IMR-90 (cell line): ENCODE measurements around the gene PRELID3B. TPM values are rescaled to one million over a fixed set of nuclear protein-coding genes. Genes with fewer than 3 reads are reported as not detected.

Source experiments
- ATAC-seq: fragments of 200-7000 bp; cut with Tn5 transposase; 2 replicates; pipeline ENCODE4 v1.9.1; 2020; ENCODE audit warnings: low read depth, mild to moderate bottlenecking, moderate library complexity
- BruUV-seq: library from RNA; stranded (reverse); fragments of 400-500 nt; replicated peaks from 2 replicates; lab custom pipeline; 2021; lab: Mats Ljungman, UMichigan
- CTCF ChIA-PET: fragments of 300-600 bp; formaldehyde crosslinking; extraction: SDS; loops from one replicate; lab custom pipeline; 2021; ENCODE audit warnings: antibody characterized with exemption; lab: Yijun Ruan, JAX
- POLR2A ChIA-PET: fragments of 300-600 bp; sonication (Branson Sonifier 250); formaldehyde crosslinking; loops from one replicate; lab custom pipeline; 2022; ENCODE audit warnings: antibody characterized with exemption; ENCODE audit not compliant: unreplicated experiment; lab: Charles Lee
- DNase-seq: peaks from one replicate; pipeline ENCODE4 v3.0.0; 2013
- H2AFZ ChIP-seq: replicated peaks from 2 replicates; pipeline ENCODE3; 2013; ENCODE audit warnings: low read length, mild to moderate bottlenecking; ENCODE audit not compliant: poor library complexity
- H2AK5ac ChIP-seq: 2 replicates; pipeline ENCODE4 v1.6.1; 2013; ENCODE audit warnings: low read depth, low read length, inconsistent platforms
- H2AK9ac ChIP-seq: replicated peaks from 2 replicates; pipeline ENCODE3; 2013; ENCODE audit warnings: mild to moderate bottlenecking, low read depth, low read length, moderate library complexity; ENCODE audit not compliant: poor library complexity
- H2BK120ac ChIP-seq: 2 replicates; pipeline ENCODE4 v1.6.1; 2013; ENCODE audit warnings: low read depth, low read length, inconsistent platforms
- H2BK15ac ChIP-seq: 3 replicates; pipeline ENCODE4 v1.6.1; 2013; ENCODE audit warnings: low read depth, low read length, inconsistent platforms
- H2BK20ac ChIP-seq: 2 replicates; pipeline ENCODE4 v1.6.1; 2013; ENCODE audit warnings: low read depth, mild to moderate bottlenecking, inconsistent platforms, low read length, moderate library complexity
- H2BK5ac ChIP-seq: 2 replicates; pipeline ENCODE4 v1.6.1; 2013; ENCODE audit warnings: mild to moderate bottlenecking, low read depth, low read length, inconsistent platforms; ENCODE audit not compliant: poor library complexity, severe bottlenecking
- H3K14ac ChIP-seq: replicated peaks from 2 replicates; pipeline ENCODE4 v1.6.1; 2013; ENCODE audit warnings: low read depth, low read length, inconsistent platforms
- H3K18ac ChIP-seq: 2 replicates; pipeline ENCODE4 v1.6.1; 2013; ENCODE audit warnings: low read depth, low read length, control low read depth
- H3K23ac ChIP-seq: 2 replicates; pipeline ENCODE4 v1.6.1; 2013; ENCODE audit warnings: low read depth, low read length, inconsistent platforms
- H3K27ac ChIP-seq: 2 replicates; pipeline ENCODE4 v1.5.1; 2013; ENCODE audit warnings: mild to moderate bottlenecking, control low read depth, low read length; ENCODE audit not compliant: insufficient read depth
- H3K27me3 ChIP-seq: 2 replicates; pipeline ENCODE4 v1.6.1; 2013; ENCODE audit warnings: low read length; ENCODE audit not compliant: control insufficient read depth, insufficient read depth
- H3K36me3 ChIP-seq: 2 replicates; pipeline ENCODE4 v1.6.1; 2013; ENCODE audit warnings: low read length, mixed read lengths; ENCODE audit not compliant: control insufficient read depth, insufficient read depth
- H3K4ac ChIP-seq: 2 replicates; pipeline ENCODE4 v1.6.1; 2013; ENCODE audit warnings: low read depth, low read length, inconsistent platforms
- H3K4me1 ChIP-seq: 2 replicates; pipeline ENCODE4 v1.6.1; 2013; ENCODE audit warnings: low read length, mixed read lengths; ENCODE audit not compliant: control insufficient read depth, insufficient read depth
- H3K4me2 ChIP-seq: 2 replicates; pipeline ENCODE4 v1.6.1; 2013; ENCODE audit warnings: low read depth, mild to moderate bottlenecking, control low read depth, low read length, moderate library complexity
- H3K4me3 ChIP-seq: 2 replicates; pipeline ENCODE4 v1.5.1; 2013; ENCODE audit warnings: low read depth, mild to moderate bottlenecking, control low read depth, low read length, moderate library complexity; ENCODE audit not compliant: insufficient read depth
- H3K56ac ChIP-seq: 2 replicates; pipeline ENCODE4 v1.6.1; 2013; ENCODE audit warnings: low read length, inconsistent platforms; ENCODE audit not compliant: insufficient read depth; ENCODE audit errors: extremely low read depth
- H3K79me1 ChIP-seq, 2 experiments: 2 replicates each; pipeline ENCODE4 v1.6.1; 2013; ENCODE audit warnings: low read length in 2 of 2, inconsistent platforms in 1 of 2, low read depth in 1 of 2
- H3K9ac ChIP-seq: 2 replicates; pipeline ENCODE4 v1.6.1; 2013; ENCODE audit warnings: low read depth, low read length, control low read depth
- H3K9me1 ChIP-seq: 2 replicates; pipeline ENCODE4 v1.6.1; 2013; ENCODE audit warnings: low read length, inconsistent platforms; ENCODE audit not compliant: insufficient read depth
- H3K9me3 ChIP-seq: 2 replicates; pipeline ENCODE4 v1.6.1; 2013; ENCODE audit warnings: low read length; ENCODE audit not compliant: control insufficient read depth, insufficient read depth
- H4K20me1 ChIP-seq: 2 replicates; pipeline ENCODE4 v1.6.1; 2013; ENCODE audit warnings: low read length, inconsistent platforms; ENCODE audit not compliant: insufficient read depth
- H4K5ac ChIP-seq: 2 replicates; pipeline ENCODE4 v1.6.1; 2013; ENCODE audit warnings: mild to moderate bottlenecking, low read depth, low read length, control low read depth
- H4K8ac ChIP-seq, 2 experiments: 2 replicates each; pipeline ENCODE4 v1.6.1; 2013; ENCODE audit warnings: low read depth in 2 of 2, low read length in 2 of 2, control low read depth in 1 of 2, inconsistent platforms in 1 of 2
- H4K91ac ChIP-seq: 2 replicates; pipeline ENCODE4 v1.6.1; 2013; ENCODE audit warnings: low read depth, low read length, inconsistent platforms; ENCODE audit not compliant: insufficient read depth
- CEBPB ChIP-seq: IDR thresholded peaks from 2 replicates; pipeline ENCODE4 v1.6.1; 2012; ENCODE audit warnings: low read depth, low read length, improper control_type of control experiment
- CHD1 ChIP-seq: IDR thresholded peaks from 2 replicates; pipeline ENCODE4 v1.6.1; 2012; ENCODE audit warnings: low read depth, low read length, improper control_type of control experiment
- FOS ChIP-seq: fragments of 150-350 bp; IDR thresholded peaks from 2 replicates; pipeline ENCODE4 v1.6.1; 2016; ENCODE audit warnings: low read depth, low read length
- MAFK ChIP-seq: IDR thresholded peaks from 2 replicates; pipeline ENCODE4 v1.6.1; 2012; ENCODE audit warnings: low read depth, low read length, improper control_type of control experiment
- MAZ ChIP-seq: IDR thresholded peaks from 2 replicates; pipeline ENCODE4 v1.6.1; 2012; ENCODE audit warnings: low read depth, mild to moderate bottlenecking, low read length, improper control_type of control experiment, moderate library complexity, borderline replicate concordance
- MXI1 ChIP-seq: IDR thresholded peaks from 2 replicates; pipeline ENCODE4 v1.6.1; 2012; ENCODE audit warnings: low read depth, mild to moderate bottlenecking, low read length, moderate library complexity, borderline replicate concordance
- NFE2L2 ChIP-seq: fragments of 150-350 bp; IDR thresholded peaks from 2 replicates; pipeline ENCODE4 v1.6.1; 2016; ENCODE audit warnings: low read depth, mild to moderate bottlenecking, low read length
- POLR2A ChIP-seq: IDR thresholded peaks from 2 replicates; pipeline ENCODE4 v1.6.1; 2012; ENCODE audit warnings: mild to moderate bottlenecking, low read depth, low read length
- RAD21 ChIP-seq: IDR thresholded peaks from 2 replicates; pipeline ENCODE4 v1.6.1; 2012; ENCODE audit warnings: low read length, improper control_type of control experiment
- RCOR1 ChIP-seq: IDR thresholded peaks from 2 replicates; pipeline ENCODE4 v1.6.1; 2012; ENCODE audit warnings: mild to moderate bottlenecking, low read length, improper control_type of control experiment; ENCODE audit not compliant: insufficient replicate concordance
- RFX5 ChIP-seq: IDR thresholded peaks from 2 replicates; pipeline ENCODE4 v1.8.0; 2012; ENCODE audit warnings: low read depth, mild to moderate bottlenecking, low read length, moderate library complexity
- SMC3 ChIP-seq: fragments of 150-350 bp; IDR thresholded peaks from 2 replicates; pipeline ENCODE4 v1.6.1; 2016; ENCODE audit warnings: low read depth, mild to moderate bottlenecking, antibody characterized with exemption, low read length, moderate library complexity
- WGBS, 2 experiments: methylation state at CpG; one replicate each; pipeline versions ENCODE4 v1.1.5 to v1.1.7; 2013; ENCODE audit warnings: missing lambda C conversion rate in 2 of 2; ENCODE audit not compliant: insufficient read length in 1 of 2; ENCODE audit errors: extremely low coverage in 2 of 2; 5-methylcytosine and 5-hydroxymethylcytosine counted together
- dilution Hi-C: fragments of 300-500 bp; cut with HindIII; formaldehyde crosslinking; loops from one replicate; pipeline ENCODE4 v1.14.3; 2018; ENCODE audit warnings: low sequenced_read_pairs; ENCODE audit not compliant: unreplicated experiment
- in situ Hi-C: fragments of 300-500 bp; cut with MboI; formaldehyde crosslinking; loops from 3 replicates; pipeline ENCODE4 v1.14.3; 2019; ENCODE audit warnings: low sequenced_read_pairs, inconsistent platforms, mixed read lengths
- intact Hi-C: fragments of 100-400 bp; cut with micrococcal nuclease; formaldehyde crosslinking; loops from 2 replicates; pipeline ENCODE4 v1.10.0; 2022
- polyA plus RNA-seq, 3 experiments: library from polyadenylated mRNA; depleted of rRNA; stranded (reverse); fragments of >200 nt; gene quantifications; 2 replicates each; pipeline ENCODE4 v1.2.3, GENCODE V29; 2012; ENCODE audit warnings: low replicate concordance in 1 of 3
- total RNA-seq: library from RNA; depleted of rRNA; stranded (reverse); fragments of >200 nt; gene quantifications from 2 replicates; pipeline ENCODE4 v1.2.3, GENCODE V29; 2012
- TF ChIP-seq, protein P1 (sequence below): fragments of 150-350 bp; IDR thresholded peaks from 2 replicates; pipeline ENCODE4 v1.6.1; 2016; ENCODE audit warnings: low read depth, mild to moderate bottlenecking, low read length, moderate library complexity, borderline replicate concordance
- TF ChIP-seq, protein P2 (sequence below): fragments of 150-350 bp; IDR thresholded peaks from 2 replicates; pipeline ENCODE4 v1.6.1; 2017; ENCODE audit warnings: mild to moderate bottlenecking, antibody characterized with exemption, low read length, low read depth
- TF ChIP-seq, protein P3 (sequence below): conservative IDR thresholded peaks from 2 replicates; pipeline ENCODE4 v1.5.1; 2012; ENCODE audit warnings: mild to moderate bottlenecking, low read depth, low read length, improper control_type of control experiment

Gene PRELID3B
- total and polyA plus RNA-seq, 2 of the 4 experiments (the other 2 are of a cell fraction) = 24.8 to 41.9 TPM

GRCh38 chr20:59010321-59010994 lies 32.1 kb downstream of the PRELID3B start:
- ATAC-seq = no peak
- H3K9ac ChIP-seq = no peak overlapping the region

More at GRCh38 chr20:59010321-59010994, 32.1 kb downstream of the PRELID3B start:
- Histone ChIP-seq H3K4me1 (peaks cover 27% of the 10 kb centered on the region), H2AK9ac (peak overlapping the region; percentile 23), H3K27me3 (no peaks in the 10 kb centered on the region), H4K91ac (peak overlapping the region; percentile 80; the same call in 1 of the 2 replicates), H3K79me1 (peaks cover 8 to 14% of the 10 kb centered on the region in 2 experiments; a peak in 2 of 4 replicates), H4K20me1 (no peaks in the 10 kb centered on the region), H3K14ac (peak overlapping the region; percentile 14), H2AK5ac (peak overlapping the region; percentile 10; the same call in 1 of the 2 replicates), H4K5ac (no peak overlapping the region; the same call in 1 of the 2 replicates), H2AFZ (no peak overlapping the region), H2BK15ac (no peak overlapping the region; the same call in 2 of the 3 replicates), H3K9me3 (no peaks in the 10 kb centered on the region), H2BK20ac (no peak overlapping the region), H3K4me2 (no peak overlapping the region), H3K23ac (no peak overlapping the region), H3K9me1 (peaks cover 23% of the 10 kb centered on the region), H2BK5ac (no peak overlapping the region), H3K18ac (no peak overlapping the region), H3K4me3 (no peak overlapping the region), H3K36me3 (no peaks in the 10 kb centered on the region), H3K56ac (no peak overlapping the region), H4K8ac (peak overlapping the region; percentile 52 to 91; a peak in 1 of 4 replicates), H2BK120ac (peak overlapping the region; percentile 89), H3K27ac (no peak overlapping the region), H3K4ac (peak overlapping the region; percentile 48)
- WGBS, 2 experiments = 100% methylated on average over 1 of the region's 8 CpGs; no CpG with 5 or more reads in 1 of the 2 experiments
- CTCF ChIA-PET = no interaction called here
- no peak for TF ChIP-seq POLR2A
- no peak for TF ChIP-seq CHD1
- no peak for TF ChIP-seq MAZ
- no peak for TF ChIP-seq RAD21
- no peak for TF ChIP-seq RCOR1
- no peak for TF ChIP-seq FOS
- TF ChIP-seq, protein P1, sequence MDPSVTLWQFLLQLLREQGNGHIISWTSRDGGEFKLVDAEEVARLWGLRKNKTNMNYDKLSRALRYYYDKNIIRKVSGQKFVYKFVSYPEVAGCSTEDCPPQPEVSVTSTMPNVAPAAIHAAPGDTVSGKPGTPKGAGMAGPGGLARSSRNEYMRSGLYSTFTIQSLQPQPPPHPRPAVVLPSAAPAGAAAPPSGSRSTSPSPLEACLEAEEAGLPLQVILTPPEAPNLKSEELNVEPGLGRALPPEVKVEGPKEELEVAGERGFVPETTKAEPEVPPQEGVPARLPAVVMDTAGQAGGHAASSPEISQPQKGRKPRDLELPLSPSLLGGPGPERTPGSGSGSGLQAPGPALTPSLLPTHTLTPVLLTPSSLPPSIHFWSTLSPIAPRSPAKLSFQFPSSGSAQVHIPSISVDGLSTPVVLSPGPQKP = no peak
- TF ChIP-seq, protein P2, sequence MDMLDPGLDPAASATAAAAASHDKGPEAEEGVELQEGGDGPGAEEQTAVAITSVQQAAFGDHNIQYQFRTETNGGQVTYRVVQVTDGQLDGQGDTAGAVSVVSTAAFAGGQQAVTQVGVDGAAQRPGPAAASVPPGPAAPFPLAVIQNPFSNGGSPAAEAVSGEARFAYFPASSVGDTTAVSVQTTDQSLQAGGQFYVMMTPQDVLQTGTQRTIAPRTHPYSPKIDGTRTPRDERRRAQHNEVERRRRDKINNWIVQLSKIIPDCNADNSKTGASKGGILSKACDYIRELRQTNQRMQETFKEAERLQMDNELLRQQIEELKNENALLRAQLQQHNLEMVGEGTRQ = no peak
- TF ChIP-seq MAFK = no peak
- TF ChIP-seq MXI1 = no peak
- no peak for TF ChIP-seq RFX5
- TF ChIP-seq, protein P3, sequence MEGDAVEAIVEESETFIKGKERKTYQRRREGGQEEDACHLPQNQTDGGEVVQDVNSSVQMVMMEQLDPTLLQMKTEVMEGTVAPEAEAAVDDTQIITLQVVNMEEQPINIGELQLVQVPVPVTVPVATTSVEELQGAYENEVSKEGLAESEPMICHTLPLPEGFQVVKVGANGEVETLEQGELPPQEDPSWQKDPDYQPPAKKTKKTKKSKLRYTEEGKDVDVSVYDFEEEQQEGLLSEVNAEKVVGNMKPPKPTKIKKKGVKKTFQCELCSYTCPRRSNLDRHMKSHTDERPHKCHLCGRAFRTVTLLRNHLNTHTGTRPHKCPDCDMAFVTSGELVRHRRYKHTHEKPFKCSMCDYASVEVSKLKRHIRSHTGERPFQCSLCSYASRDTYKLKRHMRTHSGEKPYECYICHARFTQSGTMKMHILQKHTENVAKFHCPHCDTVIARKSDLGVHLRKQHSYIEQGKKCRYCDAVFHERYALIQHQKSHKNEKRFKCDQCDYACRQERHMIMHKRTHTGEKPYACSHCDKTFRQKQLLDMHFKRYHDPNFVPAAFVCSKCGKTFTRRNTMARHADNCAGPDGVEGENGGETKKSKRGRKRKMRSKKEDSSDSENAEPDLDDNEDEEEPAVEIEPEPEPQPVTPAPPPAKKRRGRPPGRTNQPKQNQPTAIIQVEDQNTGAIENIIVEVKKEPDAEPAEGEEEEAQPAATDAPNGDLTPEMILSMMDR = no peak
- no peak for TF ChIP-seq SMC3
- TF ChIP-seq NFE2L2 = no peak
- TF ChIP-seq CEBPB = no peak
- in situ Hi-C loops (no loop called here), dilution Hi-C loops (no loop called here), intact Hi-C loops (no loop called here)
- no TSS peak for BruUV-seq
- POLR2A ChIA-PET = no interaction called here
- no peak for DNase-seq
